Measurements from ENCODE around the gene LARGE1.

DNA sequence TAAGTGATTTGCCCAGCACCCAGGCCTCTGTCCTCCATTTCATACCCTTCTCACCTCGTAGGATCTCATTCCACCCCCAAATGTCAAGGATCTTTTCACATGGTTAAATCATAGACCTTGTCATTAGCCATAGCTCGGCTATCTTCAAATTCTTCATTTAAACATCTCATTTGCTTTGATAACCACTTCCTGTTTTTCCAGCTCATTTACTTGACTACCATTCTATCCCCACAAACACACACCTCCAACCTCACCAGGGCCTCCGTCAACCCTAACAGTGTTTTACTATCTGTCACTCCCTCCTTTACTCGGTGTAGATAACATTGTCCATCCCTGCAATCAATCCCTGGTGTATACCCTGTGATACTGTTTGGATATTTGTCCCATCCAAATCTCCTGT is 36.8 kb upstream of the LARGE1 start:
- TF ChIP-seq EZH2 (IDR thresholded peaks at IDR 0.05; ENCODE audit: insufficient read depth, poor library complexity, severe bottlenecking) (no peak), EZH2phosphoT487 (IDR thresholded peaks at IDR 0.05; ENCODE audit: insufficient read depth, low read depth) (no peak)

Measured in GM23248 (cell line).